Fibroblast of villous mesenchyme (primary cell): ENCODE results near the gene DCUN1D4. TPM values are rescaled to one million over a fixed set of nuclear protein-coding genes. Genes with fewer than 3 reads are reported as not detected.
"Not testable (repeated sequence)": the region's sequence is repeated elsewhere in the genome, so short reads cannot be mapped to it uniquely, and the experiment has no call there.

Experiments
- DNase-seq: peaks from one replicate; pipeline ENCODE4 v3.0.0-alpha.2; 2010; ENCODE audit warnings: low read depth
- H3K4me3 ChIP-seq: 2 replicates; pipeline ENCODE4 v1.5.1; 2011; ENCODE audit warnings: low read depth, mild to moderate bottlenecking, low read length
- CTCF ChIP-seq: IDR thresholded peaks from 2 replicates; pipeline ENCODE4 v1.5.1; 2012; ENCODE audit warnings: low read depth, mild to moderate bottlenecking, low read length; ENCODE audit not compliant: insufficient read depth
- total RNA-seq: library from RNA; depleted of rRNA; stranded (reverse); fragments of >200 nt; gene quantifications from 2 replicates; pipeline ENCODE4 v1.2.3, GENCODE V29; 2012

The DCUN1D4 gene
- total RNA-seq, 1 donor: 58.3 TPM

- DNase-seq: no peak
- no peak for TF ChIP-seq CTCF
- no peak overlapping the region for H3K4me3 ChIP-seq
These were observed 41.7 kb downstream of the DCUN1D4 start for GRCh38 chr4:51884606-51885005.

GRCh38 chr4:51885363-51885762 is 42.4 kb downstream of the DCUN1D4 start:
- peak; percentile 46 for DNase-seq
- peak; percentile 47 for TF ChIP-seq CTCF
- H3K4me3 ChIP-seq: no peak overlapping the region

- no peak overlapping the region for H3K4me3 ChIP-seq
- DNase-seq: no peak
- TF ChIP-seq CTCF: no peak
These were observed 47.8 kb downstream of the DCUN1D4 start for GRCh38 chr4:51890760-51891159.

GRCh38 chr4:51893402-51893801 is 50.4 kb downstream of the DCUN1D4 start:
- not testable (repeated sequence) for DNase-seq, H3K4me3 ChIP-seq

- TF ChIP-seq CTCF: no peak
- H3K4me3 ChIP-seq: no peak overlapping the region
- DNase-seq: no peak
These were observed 51.2 kb downstream of the DCUN1D4 start for GRCh38 chr4:51894059-51894645.

- TF ChIP-seq CTCF: no peak
- no peak for DNase-seq
- H3K4me3 ChIP-seq: no peak overlapping the region
These were observed 52.2 kb downstream of the DCUN1D4 start for GRCh38 chr4:51895158-51895557.

GRCh38 chr4:51895816-51896408 is 53.0 kb downstream of the DCUN1D4 start:
- peak; percentile 76 for DNase-seq
- no peak overlapping the region for H3K4me3 ChIP-seq
- TF ChIP-seq CTCF: peak; percentile 94
